Measurements from ENCODE around the gene THAP7.

Gene THAP7

DNA sequence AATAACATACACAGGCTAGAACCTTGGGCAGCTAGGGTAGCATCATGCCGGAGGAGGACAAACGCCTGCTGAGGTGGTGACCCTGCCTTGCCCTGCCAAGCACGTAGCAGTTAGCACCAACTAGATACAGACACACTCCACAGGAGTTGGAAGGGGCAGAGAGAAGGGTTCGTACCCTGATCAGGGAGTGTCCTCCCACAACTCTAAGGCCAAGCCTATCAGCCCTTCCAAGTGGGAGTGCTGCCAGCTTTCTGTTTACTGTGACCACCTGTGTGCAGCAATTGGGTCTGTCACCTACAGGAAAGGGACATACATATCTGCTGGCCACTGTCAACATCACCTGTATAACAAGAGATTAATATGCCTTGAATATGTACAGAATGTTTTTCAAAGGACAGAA, 1.9 kb upstream of the THAP7 start:
- H3K27ac ChIP-seq = peak overlapping the region in 1 of 2 donors; percentile 41
- no peak overlapping the region for H3K4me3 ChIP-seq
- no peak for DNase-seq (ENCODE audit: low spot score)
- TF ChIP-seq, protein P1, sequence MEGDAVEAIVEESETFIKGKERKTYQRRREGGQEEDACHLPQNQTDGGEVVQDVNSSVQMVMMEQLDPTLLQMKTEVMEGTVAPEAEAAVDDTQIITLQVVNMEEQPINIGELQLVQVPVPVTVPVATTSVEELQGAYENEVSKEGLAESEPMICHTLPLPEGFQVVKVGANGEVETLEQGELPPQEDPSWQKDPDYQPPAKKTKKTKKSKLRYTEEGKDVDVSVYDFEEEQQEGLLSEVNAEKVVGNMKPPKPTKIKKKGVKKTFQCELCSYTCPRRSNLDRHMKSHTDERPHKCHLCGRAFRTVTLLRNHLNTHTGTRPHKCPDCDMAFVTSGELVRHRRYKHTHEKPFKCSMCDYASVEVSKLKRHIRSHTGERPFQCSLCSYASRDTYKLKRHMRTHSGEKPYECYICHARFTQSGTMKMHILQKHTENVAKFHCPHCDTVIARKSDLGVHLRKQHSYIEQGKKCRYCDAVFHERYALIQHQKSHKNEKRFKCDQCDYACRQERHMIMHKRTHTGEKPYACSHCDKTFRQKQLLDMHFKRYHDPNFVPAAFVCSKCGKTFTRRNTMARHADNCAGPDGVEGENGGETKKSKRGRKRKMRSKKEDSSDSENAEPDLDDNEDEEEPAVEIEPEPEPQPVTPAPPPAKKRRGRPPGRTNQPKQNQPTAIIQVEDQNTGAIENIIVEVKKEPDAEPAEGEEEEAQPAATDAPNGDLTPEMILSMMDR (IDR thresholded peaks at IDR 0.05) = no peak

DNA sequence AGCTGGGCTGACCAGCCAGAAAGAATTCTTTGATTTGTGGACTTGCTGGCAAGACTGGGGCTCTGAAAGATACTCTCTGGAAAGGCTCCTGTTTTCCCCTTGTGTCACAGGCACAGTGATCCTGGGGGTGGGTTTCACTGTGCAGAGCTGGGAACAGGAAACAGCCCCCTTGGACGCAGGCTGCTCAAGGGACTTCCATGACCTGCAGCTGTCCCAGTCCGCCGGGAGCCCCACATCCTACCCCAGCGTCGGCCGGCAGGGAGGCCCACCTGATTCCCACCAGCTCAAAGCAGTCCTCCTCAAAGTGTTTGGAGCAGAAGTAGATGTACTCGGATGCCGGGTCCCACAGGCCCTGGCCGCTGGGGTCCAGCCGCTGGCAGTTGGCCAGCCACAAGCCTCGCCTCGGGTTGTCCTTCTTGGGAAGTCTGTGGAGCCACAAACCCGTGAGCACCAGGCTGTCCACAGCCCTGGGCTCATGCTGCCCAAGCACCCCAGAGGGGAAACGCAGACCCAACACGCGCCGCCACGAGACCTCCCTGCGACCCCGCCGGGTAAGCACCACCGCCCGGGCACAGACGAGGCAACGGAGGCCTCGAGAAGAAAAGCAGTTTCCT, 824 bp downstream of the THAP7 start:
- H3K4me3 ChIP-seq = peak overlapping the region; percentile 87
- TF ChIP-seq, protein P1 (IDR thresholded peaks at IDR 0.05) = no peak
- no peak for DNase-seq (ENCODE audit: low spot score)
- H3K27ac ChIP-seq = peak overlapping the region; percentile 98 to 99

DNA sequence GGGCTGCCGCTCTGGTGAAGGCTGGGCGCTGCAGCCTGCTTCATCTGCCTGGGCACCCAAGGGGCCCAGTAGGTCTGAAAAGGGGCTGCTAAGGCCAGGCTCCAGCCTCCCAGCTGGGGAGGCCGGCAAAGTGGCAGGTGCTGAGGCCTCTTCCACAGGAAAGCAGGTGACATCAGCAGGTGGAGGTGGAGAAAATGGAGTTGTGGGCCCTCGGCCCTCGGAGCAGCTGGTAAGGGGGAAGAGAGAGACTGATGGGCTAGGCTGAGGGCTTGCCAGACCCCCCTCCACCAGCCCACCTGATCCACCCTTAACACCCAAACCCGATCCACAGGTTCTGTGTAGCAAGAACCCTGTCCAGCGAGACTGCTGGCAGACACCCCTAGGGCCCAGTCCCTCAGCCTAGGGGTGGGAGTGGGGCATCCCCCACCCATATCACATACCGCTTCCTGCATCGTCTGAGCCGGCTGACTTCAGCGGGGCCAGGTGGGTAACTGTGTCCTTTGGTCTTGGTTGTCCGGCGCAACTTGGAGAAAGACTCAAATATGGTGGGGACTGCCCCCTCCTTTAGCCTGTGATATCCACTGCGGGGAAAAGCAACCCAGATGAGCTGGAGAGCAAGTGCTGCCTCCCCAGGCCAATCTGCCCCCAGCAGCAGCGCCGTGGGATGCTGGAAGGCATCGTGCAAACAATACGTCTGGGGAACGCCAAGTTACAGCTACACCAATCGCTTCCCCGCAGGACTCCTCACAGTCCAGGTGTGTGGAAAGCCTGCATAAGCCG, 1.5 kb downstream of the THAP7 start:
- Histone ChIP-seq H3K27ac (peak overlapping the region; percentile 98 to 99), H3K4me3 (peak overlapping the region; percentile 87)
- TF ChIP-seq, protein P1 (IDR thresholded peaks at IDR 0.05) = no peak
- DNase-seq (ENCODE audit: low spot score) = no peak

DNA sequence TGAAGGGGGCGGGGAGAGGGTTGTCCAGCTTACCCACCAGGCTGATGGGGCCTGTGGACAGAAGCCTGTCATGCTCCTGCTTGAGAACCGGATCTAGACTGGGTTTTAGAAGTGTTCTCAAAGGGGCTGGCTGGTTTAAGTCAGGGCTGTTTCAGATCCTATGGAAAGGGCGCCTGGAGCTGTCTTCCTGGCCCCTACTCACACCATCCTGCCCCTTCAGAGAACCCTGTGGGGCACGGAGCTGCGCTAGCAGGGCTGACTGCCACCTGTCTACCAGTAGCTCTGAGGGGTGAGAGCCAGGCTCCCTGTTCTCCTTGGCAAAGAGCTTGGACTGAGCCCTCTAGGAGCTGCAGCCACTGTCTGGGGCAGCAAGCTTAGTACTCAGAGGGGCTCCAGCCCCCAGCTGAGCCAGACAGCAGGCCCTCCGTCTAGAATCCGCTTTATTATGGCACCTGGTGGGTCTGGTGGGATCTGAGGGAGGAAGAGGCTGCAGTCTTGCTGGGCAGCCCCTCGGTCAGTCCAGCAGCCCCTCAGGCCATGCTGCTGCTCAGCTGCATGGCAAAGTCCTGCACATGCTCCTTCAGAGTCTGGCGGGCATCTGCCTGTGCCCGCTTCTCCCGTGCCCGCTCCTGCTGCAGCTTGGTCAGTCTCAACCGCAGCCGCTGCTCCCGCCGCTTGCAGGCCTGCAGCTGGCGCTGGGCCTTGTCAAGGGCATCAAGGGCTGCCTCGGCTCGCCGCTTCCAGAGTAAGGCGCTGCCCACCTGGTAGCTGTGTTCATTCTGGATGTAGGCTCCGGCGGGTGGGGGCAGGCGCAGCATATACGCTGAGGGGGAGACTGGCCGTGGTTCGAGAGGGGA, 2.3 kb downstream of the THAP7 start:
- TF ChIP-seq, protein P1 (IDR thresholded peaks at IDR 0.05) = no peak
- H3K27ac ChIP-seq = peak overlapping the region in 1 of 2 donors; percentile 99
- DNase-seq (ENCODE audit: low spot score) = no peak
- peak overlapping the region; percentile 87 for H3K4me3 ChIP-seq

DNA sequence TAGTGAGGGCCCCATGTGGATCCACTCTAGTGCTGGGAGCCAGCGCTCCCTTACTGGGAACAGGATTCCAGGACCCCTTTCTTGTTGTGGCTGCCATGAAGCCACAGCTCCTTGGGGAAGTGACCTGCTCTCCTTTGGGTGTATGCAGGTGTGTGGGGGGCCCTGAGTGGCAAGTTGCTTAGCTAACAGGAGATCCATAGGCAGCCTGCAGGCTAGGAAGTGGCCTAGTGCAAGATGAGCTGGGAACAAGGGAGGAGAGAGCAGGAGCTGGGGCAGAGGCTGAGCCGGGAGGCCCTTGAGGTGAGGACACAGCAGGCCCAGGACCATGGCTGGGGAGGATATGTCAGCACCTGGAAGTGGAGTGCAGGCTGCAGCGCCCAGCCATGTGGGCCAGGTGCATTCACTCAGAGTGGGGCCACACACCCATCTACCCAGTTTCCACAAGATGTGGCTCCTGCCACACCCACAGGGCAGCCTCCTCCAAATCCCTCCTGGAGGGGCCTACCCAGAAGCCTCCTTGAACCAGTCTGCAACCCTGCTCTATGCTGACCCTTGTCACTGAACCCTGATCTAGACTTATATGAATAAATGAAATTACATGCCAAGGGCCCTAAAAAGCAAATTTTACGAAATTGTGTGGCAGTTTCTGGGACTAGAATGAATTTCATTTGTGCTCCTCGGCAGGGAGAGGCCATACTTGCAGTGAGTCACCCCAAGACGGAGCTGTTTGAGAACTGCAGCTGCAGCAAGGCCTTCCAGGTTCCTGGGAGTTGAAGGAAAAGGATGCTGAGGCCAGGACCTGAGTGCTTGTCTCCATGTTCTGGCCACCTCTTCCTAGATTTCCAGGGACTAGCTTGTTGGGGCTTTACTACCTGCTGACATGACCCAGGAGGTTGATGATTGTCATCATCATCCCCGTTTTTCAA, 3.2 kb downstream of the THAP7 start:
- no peak for DNase-seq (ENCODE audit: low spot score)
- no peak overlapping the region for H3K4me3 ChIP-seq
- TF ChIP-seq, protein P1 (IDR thresholded peaks at IDR 0.05) = no peak
- H3K27ac ChIP-seq = no peak overlapping the region

DNA sequence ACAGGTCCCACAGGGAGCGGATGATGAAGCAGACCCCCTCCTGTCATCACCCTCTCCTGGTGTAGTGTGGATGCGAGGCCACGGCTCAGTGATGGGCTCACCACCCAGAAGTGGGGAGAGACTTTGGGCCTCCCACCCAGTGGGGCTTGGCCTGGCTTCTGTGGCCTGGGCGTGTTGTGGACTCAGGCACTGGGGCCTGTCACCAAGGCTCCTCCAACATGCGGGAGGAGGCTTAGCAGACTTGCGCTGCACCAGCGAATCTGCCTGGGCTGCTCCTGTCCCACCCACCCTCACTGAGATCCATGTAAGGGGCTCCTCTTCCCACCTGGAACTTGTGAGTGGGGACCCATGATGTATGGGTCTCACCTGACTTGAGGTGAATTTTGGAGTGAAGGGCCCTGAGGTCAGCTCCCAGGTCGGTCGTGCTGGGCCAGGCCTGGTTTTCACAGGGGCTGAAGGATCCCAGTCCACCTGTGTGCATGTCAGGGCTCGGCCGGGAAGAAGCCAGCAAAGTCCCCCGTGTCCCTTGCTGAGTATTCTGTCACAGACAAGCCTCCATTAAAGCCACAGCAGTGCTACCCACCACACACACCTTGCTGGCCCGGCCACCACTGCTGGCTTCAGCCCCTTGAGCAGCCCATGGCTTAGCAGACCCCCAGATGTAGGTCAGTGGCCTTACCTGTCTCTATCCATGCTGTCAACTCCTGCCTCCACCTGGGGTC, 4.2 kb downstream of the THAP7 start:
- no peak overlapping the region for H3K27ac ChIP-seq
- DNase-seq (ENCODE audit: low spot score) = no peak
- TF ChIP-seq, protein P1 (IDR thresholded peaks at IDR 0.05) = no peak
- no peak overlapping the region for H3K4me3 ChIP-seq

Data from coronary artery (tissue), 2 donors.